NCI-H2171 treated with DMSO at 0.1 percent for 48 hours (cell line): Measurements from ENCODE around the gene RMP24.
"Not testable (repeated sequence)": the region's sequence is repeated elsewhere in the genome, so short reads cannot be mapped to it uniquely, and the experiment has no call there.

Experiments used
- DNase-seq: peaks from one replicate; lab custom pipeline; 2025; lab: John Stamatoyannopoulos, UW

The RMP24 gene

DNA sequence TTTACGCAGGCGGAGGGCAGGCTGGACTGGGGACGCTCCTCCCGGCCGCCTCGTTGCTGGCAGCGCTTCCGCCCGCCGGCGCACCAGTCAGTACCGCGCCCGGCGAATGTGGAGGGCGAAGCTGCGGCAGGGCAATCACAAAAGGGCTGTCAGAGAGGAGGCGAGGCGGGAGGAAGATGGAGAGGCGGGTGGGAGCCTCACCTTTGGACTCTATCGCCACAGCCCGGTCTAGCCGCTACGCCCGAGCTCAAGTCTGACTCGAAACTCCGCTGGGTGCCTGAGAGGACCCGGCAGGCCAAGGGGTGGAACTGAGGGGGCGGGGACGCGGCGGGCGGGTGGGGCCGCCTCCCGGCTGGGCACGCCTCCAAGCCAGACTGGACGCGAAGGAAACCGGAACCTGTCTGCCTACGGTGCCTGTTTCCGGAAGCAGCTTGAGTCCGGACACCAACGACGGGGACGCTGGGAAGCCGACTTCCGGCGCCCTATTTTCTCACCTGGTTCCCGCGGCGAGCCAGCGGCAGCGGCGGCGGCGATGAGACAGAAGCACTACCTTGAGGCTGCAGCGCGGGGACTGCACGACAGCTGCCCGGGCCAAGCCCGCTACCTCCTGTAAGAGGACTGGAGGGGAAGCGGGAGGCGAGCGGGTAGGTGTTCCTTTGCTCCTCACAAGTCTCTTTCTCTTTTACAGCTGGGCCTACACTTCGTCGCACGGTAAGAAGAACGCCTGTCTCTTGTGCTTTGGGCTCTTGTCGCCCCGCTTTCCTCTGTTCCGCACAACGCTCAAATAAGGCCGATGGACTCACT, at the start of gene RMP24:
RMP24 (plus strand) TSS at position 483 of the 804 bp plus-strand sequence.
- peak; percentile 91 for DNase-seq

- DNase-seq, result no peak
Measured at GRCh38 chr18:35923939-35924684, 48.4 kb upstream of the RMP24 start.

GRCh38 chr18:35926884-35927283, 45.6 kb upstream of the RMP24 start:
- DNase-seq, result no peak

GRCh38 chr18:35927430-35927829, 45.0 kb upstream of the RMP24 start:
- DNase-seq, result no peak

- peak; percentile 60 for DNase-seq
Measured at GRCh38 chr18:35933982-35934381, 38.5 kb upstream of the RMP24 start.

GRCh38 chr18:35934891-35935290, 37.6 kb upstream of the RMP24 start:
- DNase-seq, result no peak

GRCh38 chr18:35935805-35936204, 36.7 kb upstream of the RMP24 start:
- no peak for DNase-seq

DNA sequence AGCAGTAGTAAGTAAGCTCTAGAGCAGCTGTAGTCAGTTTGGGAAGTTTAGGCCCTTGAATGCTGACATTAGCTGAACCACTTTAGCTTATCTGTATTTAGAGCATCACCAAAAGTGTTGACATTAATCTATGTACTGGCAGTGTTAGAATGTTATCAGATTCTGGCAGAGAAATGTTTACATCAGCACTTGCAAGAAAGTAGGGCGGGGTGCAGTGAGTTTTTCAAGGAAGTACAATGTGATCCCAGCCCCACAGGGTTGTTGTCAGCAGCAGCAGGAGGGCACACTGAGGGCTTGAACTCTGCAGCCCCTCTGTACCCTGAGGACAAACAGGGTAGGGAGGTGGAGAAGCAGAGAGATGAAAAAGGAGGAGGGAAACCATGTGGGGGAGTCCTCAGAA, 35.5 kb upstream of the RMP24 start:
- no peak for DNase-seq

DNA sequence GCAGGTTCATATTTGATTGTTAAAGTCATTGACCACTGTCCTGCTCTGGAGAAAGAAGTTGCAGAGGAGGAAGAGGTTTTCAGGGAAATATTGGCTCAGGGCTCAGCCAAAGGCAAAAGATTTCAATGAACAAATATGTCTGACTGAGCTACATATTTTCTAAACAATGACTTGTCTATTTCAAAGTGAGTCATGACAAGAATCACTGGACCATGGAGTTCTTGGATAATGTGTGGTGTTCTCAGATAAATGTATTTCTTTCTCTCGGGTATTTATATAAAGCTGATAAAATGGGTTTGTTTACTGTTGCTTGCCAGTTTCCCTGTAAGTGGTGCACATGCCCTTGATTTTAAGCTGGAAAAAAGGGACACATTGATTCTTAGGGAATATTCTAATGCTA, 34.3 kb upstream of the RMP24 start:
- no peak for DNase-seq

DNA sequence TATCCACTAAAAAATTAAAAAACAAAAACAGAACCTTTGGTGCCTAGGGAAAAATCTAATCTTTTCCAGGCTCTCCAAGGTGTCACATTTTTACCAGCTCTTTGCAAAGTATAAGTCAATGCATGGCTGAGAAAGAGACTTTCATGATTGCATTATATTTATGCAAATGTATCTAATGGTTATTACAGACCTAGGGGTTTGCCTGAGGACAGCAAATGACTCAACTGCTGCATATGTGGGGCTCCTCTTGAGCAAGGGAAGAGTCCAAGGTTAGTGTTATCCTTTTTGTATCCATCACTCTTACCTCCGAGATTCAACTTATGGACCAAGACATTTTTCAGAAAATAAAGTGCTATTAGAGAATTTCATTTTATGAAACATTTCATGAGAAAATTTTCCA, 33.9 kb upstream of the RMP24 start:
- DNase-seq, result no peak

GRCh38 chr18:35939138-35939537, 33.3 kb upstream of the RMP24 start:
- no peak for DNase-seq

GRCh38 chr18:35941299-35941698, 31.2 kb upstream of the RMP24 start:
- no peak for DNase-seq

DNA sequence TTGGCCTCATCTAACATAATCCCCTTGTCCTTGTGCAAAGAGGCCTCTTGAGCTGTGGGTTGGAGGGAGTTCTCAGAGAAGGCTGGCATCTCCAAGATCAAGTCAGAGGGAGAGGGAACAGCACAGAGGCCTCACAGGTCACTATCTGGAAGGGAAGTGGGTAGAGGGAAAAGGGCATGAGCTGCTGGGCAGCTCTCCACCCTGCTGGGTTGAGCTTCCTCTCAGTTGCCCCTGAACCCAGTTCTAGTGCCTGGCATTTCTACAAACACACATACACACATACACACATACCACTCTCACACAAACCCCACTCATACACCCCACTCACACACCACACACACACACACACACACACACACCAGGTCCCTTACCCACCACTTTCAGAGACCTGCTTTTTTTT, 30.3 kb upstream of the RMP24 start:
- DNase-seq, result no peak

- no peak for DNase-seq
Measured at GRCh38 chr18:35942661-35943060, 29.8 kb upstream of the RMP24 start.

GRCh38 chr18:35948080-35948479, 24.4 kb upstream of the RMP24 start:
- no peak for DNase-seq

- no peak for DNase-seq
Measured at GRCh38 chr18:35949090-35949489, 23.4 kb upstream of the RMP24 start.

DNA sequence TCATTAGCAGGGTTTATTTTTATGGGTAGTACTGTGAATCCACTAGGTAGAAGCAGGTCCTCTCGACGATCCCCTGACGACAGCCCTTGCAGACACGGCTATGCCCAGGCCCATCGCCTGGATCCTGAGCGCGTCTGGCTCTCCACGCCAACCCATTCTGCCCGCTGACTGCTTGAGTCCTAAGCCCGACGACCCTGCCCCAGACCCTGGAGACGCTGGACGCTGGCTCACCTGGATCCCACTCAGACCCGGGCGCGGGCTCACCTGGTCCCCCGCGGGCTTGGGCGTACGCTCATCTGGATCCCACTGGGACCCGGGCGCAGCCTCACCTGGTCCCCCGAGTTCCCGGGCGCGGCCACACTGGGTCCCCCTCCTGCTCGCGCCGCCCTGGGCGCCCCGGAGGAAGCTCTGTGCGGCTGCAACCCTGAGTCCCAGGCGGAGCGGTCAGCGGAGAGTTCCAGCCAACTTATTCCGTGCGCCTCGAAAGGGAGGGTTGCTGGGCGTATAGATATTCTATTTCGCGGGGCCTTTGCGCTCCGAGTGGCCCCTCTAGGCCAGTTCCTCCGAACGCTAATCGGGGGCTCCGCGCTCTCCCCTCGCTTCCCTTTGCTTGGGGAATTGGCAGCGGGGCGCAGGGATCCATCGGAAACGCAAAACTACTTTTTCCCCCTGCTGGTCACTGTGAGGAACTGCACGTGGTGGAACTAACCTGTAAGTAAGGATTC, 22.4 kb upstream of the RMP24 start:
- DNase-seq, result peak; percentile 69

GRCh38 chr18:35950628-35950982, 21.9 kb upstream of the RMP24 start:
- DNase-seq, result no peak

DNA sequence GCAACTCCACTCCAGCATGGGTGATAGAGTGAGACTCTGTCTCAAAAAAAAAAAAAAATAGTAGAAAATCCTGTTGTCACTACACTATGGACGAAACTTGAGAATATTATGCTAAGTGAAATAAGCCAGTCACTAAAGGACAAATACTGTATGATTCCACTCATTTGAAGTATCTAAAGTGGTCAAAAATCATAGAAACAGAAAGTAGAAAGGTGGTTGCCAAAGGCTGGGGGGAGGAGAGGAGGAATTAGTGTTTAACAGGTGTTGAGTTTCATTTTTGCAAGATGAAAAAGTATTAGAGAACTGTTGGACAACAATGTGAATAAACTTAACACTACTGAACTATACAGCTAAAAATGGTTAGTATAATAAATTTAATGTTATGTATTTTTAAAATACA, 18.8 kb upstream of the RMP24 start:
- DNase-seq, result no peak

GRCh38 chr18:35956226-35956625, 16.3 kb upstream of the RMP24 start:
- no peak for DNase-seq

- DNase-seq, result no peak
Measured at GRCh38 chr18:35962320-35962719, 10.2 kb upstream of the RMP24 start.

GRCh38 chr18:35964319-35964718, 8.2 kb upstream of the RMP24 start:
- no peak for DNase-seq

GRCh38 chr18:35967866-35968265, 4.6 kb upstream of the RMP24 start:
- DNase-seq, result not testable (repeated sequence)
